H1 (cell line): Measurements from ENCODE around the gene LCP1. TPM values are rescaled to one million over a fixed set of nuclear protein-coding genes. Genes with fewer than 3 reads are reported as not detected.

ENCODE experiments used
- CTCF ChIA-PET: fragments of 300-600 bp; sonication (Branson Sonifier 250); formaldehyde crosslinking; loops from one replicate; lab custom pipeline; 2021; ENCODE audit not compliant: partially characterized antibody; lab: Charles Lee
- POLR2A ChIA-PET: fragments of 300-600 bp; sonication (Branson Sonifier 250); formaldehyde crosslinking; loops from one replicate; lab custom pipeline; 2021; ENCODE audit warnings: inconsistent platforms; ENCODE audit not compliant: partially characterized antibody; lab: Charles Lee
- DNase-seq, 2 experiments: peaks; one replicate each; pipeline versions ENCODE4 v3.0.0 to v3.0.0-alpha.2; 2010 to 2022; ENCODE audit warnings: low spot score in 2 of 2, low read depth in 1 of 2, mixed read lengths in 1 of 2
- FAIRE-seq: peaks from 2 replicates; lab custom pipeline; 2011; peaks lifted over from hg19 to GRCh38; lab: Jason Lieb, UNC
- H2AFZ ChIP-seq: 2 replicates; pipeline ENCODE4 v1.8.1; 2012; ENCODE audit warnings: low read length, inconsistent platforms
- H2AK5ac ChIP-seq: 2 replicates; pipeline ENCODE4 v1.6.1; 2013; ENCODE audit warnings: low read depth, low read length
- H2BK120ac ChIP-seq: replicated peaks from 2 replicates; pipeline ENCODE3; 2013; ENCODE audit warnings: low read depth, low read length, inconsistent platforms
- H2BK12ac ChIP-seq: 2 replicates; pipeline ENCODE4 v1.6.1; 2013; ENCODE audit warnings: low read depth, low read length
- H2BK15ac ChIP-seq: 2 replicates; pipeline ENCODE4 v1.6.1; 2013; ENCODE audit warnings: low read length
- H2BK20ac ChIP-seq: 2 replicates; pipeline ENCODE4 v1.6.1; 2013; ENCODE audit warnings: low read length
- H2BK5ac ChIP-seq: 2 replicates; pipeline ENCODE4 v1.6.1; 2013; ENCODE audit warnings: low read depth, low read length
- H3K14ac ChIP-seq: 2 replicates; pipeline ENCODE4 v1.6.1; 2013; ENCODE audit warnings: inconsistent platforms; ENCODE audit not compliant: insufficient read length
- H3K18ac ChIP-seq: 2 replicates; pipeline ENCODE4 v1.6.1; 2013; ENCODE audit warnings: low read length; ENCODE audit errors: extremely low read depth
- H3K23ac ChIP-seq: 2 replicates; pipeline ENCODE4 v1.6.1; 2013; ENCODE audit warnings: inconsistent platforms; ENCODE audit not compliant: insufficient read length
- H3K23me2 ChIP-seq: 2 replicates; pipeline ENCODE4 v1.6.1; 2013; ENCODE audit warnings: low read depth, low read length
- H3K27ac ChIP-seq: 2 replicates; pipeline ENCODE4 v1.6.1; 2011; ENCODE audit warnings: low read depth, low read length, inconsistent platforms
- H3K27me3 ChIP-seq, 4 experiments: replicated peaks in 1 of 4; 1 replicate in 1 of 4; 2 replicates in 3 of 4; pipeline versions ENCODE4 v1.6.1 to v1.8.1; 2011 to 2013; ENCODE audit warnings: low read length in 3 of 4, mild to moderate bottlenecking in 3 of 4, inconsistent platforms in 2 of 4, mixed read lengths in 2 of 4, moderate library complexity in 1 of 4; ENCODE audit not compliant: control insufficient read depth in 3 of 4, insufficient read depth in 3 of 4; ENCODE audit errors: extremely low read depth in 1 of 4
- H3K36me3 ChIP-seq, 4 experiments: 2 replicates each; pipeline versions ENCODE4 v1.6.1 to v1.8.1; 2011 to 2013; ENCODE audit warnings: mild to moderate bottlenecking in 4 of 4, low read length in 3 of 4, moderate library complexity in 2 of 4, control low read depth in 1 of 4, inconsistent platforms in 1 of 4; ENCODE audit not compliant: insufficient read depth in 4 of 4, control insufficient read depth in 2 of 4
- H3K4ac ChIP-seq: replicated peaks from 2 replicates; pipeline ENCODE3; 2013; ENCODE audit warnings: low read length, low read depth, mixed read lengths, inconsistent platforms; ENCODE audit not compliant: insufficient read length
- H3K4me1 ChIP-seq, 4 experiments: replicated peaks in 1 of 4; 1 replicate in 1 of 4; 2 replicates in 3 of 4; pipeline versions ENCODE4 v1.6.1 to v1.8.1; 2011 to 2013; ENCODE audit warnings: low read length in 3 of 4, inconsistent platforms in 2 of 4, mixed read lengths in 1 of 4; ENCODE audit not compliant: insufficient read depth in 4 of 4, control insufficient read depth in 3 of 4
- H3K4me2 ChIP-seq, 2 experiments: 2 replicates each; pipeline versions ENCODE4 v1.6.1 to v1.8.1; 2011 to 2013; ENCODE audit warnings: low read depth in 2 of 2, low read length in 2 of 2, control low read depth in 1 of 2, inconsistent platforms in 1 of 2, mild to moderate bottlenecking in 1 of 2; ENCODE audit not compliant: insufficient read depth in 1 of 2
- H3K4me3 ChIP-seq, 4 experiments: fragments of 200-600, 300-600 bp in 1 of 4; sonication (generic), shearing (Covaris generic), sonication (Bioruptor Twin) in 1 of 4; 2 replicates each; pipeline versions ENCODE4 v1.5.1 to v1.8.1; 2011 to 2016; ENCODE audit warnings: low read length in 4 of 4, low read depth in 3 of 4, control low read depth in 2 of 4, inconsistent platforms in 2 of 4, mild to moderate bottlenecking in 2 of 4, mixed read lengths in 1 of 4, moderate library complexity in 1 of 4; ENCODE audit not compliant: insufficient read depth in 2 of 4; ENCODE audit errors: extremely low read depth in 1 of 4
- H3K56ac ChIP-seq: replicated peaks from 2 replicates; pipeline ENCODE3; 2013; ENCODE audit warnings: low read depth, mild to moderate bottlenecking, mixed read lengths, low read length, inconsistent platforms; ENCODE audit not compliant: insufficient read length
- H3K79me1 ChIP-seq: 2 replicates; pipeline ENCODE4 v1.6.1; 2013; ENCODE audit warnings: low read depth, low read length, control low read depth
- H3K79me2 ChIP-seq, 2 experiments: 2 replicates each; pipeline versions ENCODE4 v1.6.1 to v1.8.1; 2012 to 2013; ENCODE audit warnings: low read length in 2 of 2, mild to moderate bottlenecking in 2 of 2, inconsistent platforms in 1 of 2; ENCODE audit not compliant: insufficient read depth in 2 of 2, control insufficient read depth in 1 of 2
- H3K9ac ChIP-seq, 4 experiments: replicated peaks in 1 of 4; 1 replicate in 1 of 4; 2 replicates in 3 of 4; pipeline versions ENCODE4 v1.6.1 to v1.8.1; 2011 to 2013; ENCODE audit warnings: low read depth in 3 of 4, low read length in 3 of 4, control low read depth in 2 of 4, mild to moderate bottlenecking in 2 of 4, moderate library complexity in 2 of 4, inconsistent platforms in 1 of 4; ENCODE audit errors: extremely low read depth in 1 of 4
- H3K9me3 ChIP-seq, 2 experiments: 2 replicates each; pipeline versions ENCODE4 v1.6.1 to v1.8.1; 2012 to 2013; ENCODE audit warnings: mild to moderate bottlenecking in 2 of 2, moderate library complexity in 2 of 2, control low read depth in 1 of 2, inconsistent platforms in 1 of 2, low read depth in 1 of 2, low read length in 1 of 2, mixed read lengths in 1 of 2; ENCODE audit not compliant: insufficient read depth in 2 of 2
- H4K20me1 ChIP-seq, 2 experiments: replicated peaks in 1 of 2; 2 replicates each; pipeline versions ENCODE3 to v1.8.1; 2011 to 2013; ENCODE audit warnings: inconsistent platforms in 2 of 2, low read length in 2 of 2, mild to moderate bottlenecking in 1 of 2; ENCODE audit not compliant: insufficient read depth in 2 of 2, control insufficient read depth in 1 of 2
- H4K5ac ChIP-seq: 2 replicates; pipeline ENCODE4 v1.6.1; 2013; ENCODE audit warnings: low read length, low read depth, mixed read lengths, inconsistent platforms; ENCODE audit not compliant: insufficient read length
- H4K8ac ChIP-seq: 2 replicates; pipeline ENCODE4 v1.8.0; 2013; ENCODE audit warnings: mild to moderate bottlenecking, moderate library complexity, low read length, inconsistent platforms; ENCODE audit not compliant: insufficient read depth; ENCODE audit errors: extremely low read depth
- H4K91ac ChIP-seq: replicated peaks from 2 replicates; pipeline ENCODE3; 2013; ENCODE audit warnings: low read length, mixed read lengths, inconsistent platforms; ENCODE audit not compliant: insufficient read length
- CREB1 ChIP-seq: IDR thresholded peaks from 2 replicates; pipeline ENCODE4 v1.6.1; 2012; ENCODE audit warnings: inconsistent platforms
- HDAC6 ChIP-seq: IDR thresholded peaks from one replicate; pipeline ENCODE4 v1.7.1; 2012; ENCODE audit warnings: low read depth, mild to moderate bottlenecking, inconsistent platforms, low read length, moderate library complexity
- RNF2 ChIP-seq: fragments of 200-900, 300-1000 bp; sonication (generic); IDR thresholded peaks from 2 replicates; pipeline ENCODE4 v1.7.1; 2016; ENCODE audit warnings: borderline replicate concordance, low read depth, mild to moderate bottlenecking, antibody characterized with exemption, low read length; ENCODE audit not compliant: poor library complexity, severe bottlenecking; ENCODE audit errors: missing control alignments
- WGBS, 2 experiments: shearing (Covaris generic) in 1 of 2; methylation state at CpG; one replicate each; pipeline versions ENCODE4 v1.1.6 to v1.1.7; 2013 to 2015; ENCODE audit warnings: low lambda C conversion rate in 2 of 2, mixed read lengths in 2 of 2, inconsistent platforms in 1 of 2, low coverage in 1 of 2, missing lambda C conversion rate in 1 of 2; ENCODE audit not compliant: insufficient replicate concordance in 2 of 2, insufficient coverage in 1 of 2, insufficient read length in 1 of 2; ENCODE audit errors: extremely low coverage in 1 of 2, missing lambda C conversion rate in 1 of 2; 5-methylcytosine and 5-hydroxymethylcytosine counted together
- polyA plus RNA-seq, 7 experiments: library from polyadenylated mRNA; depleted of rRNA in 3 of 7; stranded (reverse) in 5 of 7; unstranded in 2 of 7; fragments of >200 nt in 5 of 7; fragments of 200-250 nt in 2 of 7; gene quantifications; 1 replicate in 5 of 7; 2 replicates in 1 of 7; 4 replicates in 1 of 7; pipeline versions ENCODE4 v1.2.1 to v1.2.3, GENCODE V29; 2011 to 2013; ENCODE audit warnings: missing spikeins in 2 of 7, mixed read lengths in 2 of 7
- total RNA-seq: library from RNA; stranded (reverse); fragmentation: NEBNext Ultra II Directional; extraction: Animal tissue kit (Norgen Biotek cat#: 25700); gene quantifications from 2 replicates; pipeline ENCODE4 v1.2.1, GENCODE V29; 2021

Gene LCP1
- total and polyA plus RNA-seq, 2 of the 8 experiments (the other 6 are each of a cell fraction or from before 2014, with no cell fraction given), result 0.65 to 4.3 TPM

- TF ChIP-seq HDAC6 (no peak), RNF2 (no peak), CREB1 (no peak)
- H3K79me2 ChIP-seq, result no peaks in the 10 kb centered on the region
- no peaks in the 10 kb centered on the region for H3K79me1 ChIP-seq
- DNase-seq, result no peak
- no peak overlapping the region for H2BK15ac ChIP-seq
- no peaks in the 10 kb centered on the region; the same call in 1 of the 2 replicates for H3K23me2 ChIP-seq
- H3K27ac ChIP-seq, result no peak overlapping the region
- H2BK20ac ChIP-seq, result no peak overlapping the region
- H3K4me2 ChIP-seq, result no peak overlapping the region
- H3K4me1 ChIP-seq, result no peaks in the 10 kb centered on the region
- H2BK120ac ChIP-seq, result no peak overlapping the region
- CTCF ChIA-PET, result interaction anchor here (0.7 to 1.5 kb wide), 5 partner anchors 9 to 301 kb away, joined by 3 to 4 read pairs (median 4); no protein-coding TSS in a partner anchor
- H4K8ac ChIP-seq, result no peak overlapping the region
- H3K9me3 ChIP-seq, result no peaks in the 10 kb centered on the region
- H2BK12ac ChIP-seq, result no peak overlapping the region
- H4K91ac ChIP-seq, result no peak overlapping the region
- H2BK5ac ChIP-seq, result no peak overlapping the region
- H3K14ac ChIP-seq, result no peak overlapping the region
- H4K20me1 ChIP-seq, result no peaks in the 10 kb centered on the region
- H3K4ac ChIP-seq, result no peak overlapping the region
- no peaks in the 10 kb centered on the region for H3K36me3 ChIP-seq
- FAIRE-seq, result no peak
- H4K5ac ChIP-seq, result no peak overlapping the region
- 86% methylated on average over 1 of the region's 1 CpG; no CpG with 5 or more reads in 1 of the 2 experiments for WGBS, 2 experiments
- no peak overlapping the region for H2AK5ac ChIP-seq
- H3K4me3 ChIP-seq, result no peak overlapping the region
- H2AFZ ChIP-seq, result no peak overlapping the region
- no peak overlapping the region for H3K18ac ChIP-seq
- H3K56ac ChIP-seq, result no peak overlapping the region
- no peak overlapping the region for H3K9ac ChIP-seq
- no peak overlapping the region for H3K23ac ChIP-seq
- POLR2A ChIA-PET, result no interaction called here
- H3K27me3 ChIP-seq, result no peaks in the 10 kb centered on the region
Observed at GRCh38 chr13:46195016-46195415, 13.0 kb upstream of the LCP1 start.
